GM12874 (cell line): ENCODE measurements around the gene SLC24A3.

Source experiments
- CTCF ChIP-seq: IDR thresholded peaks from 2 replicates; pipeline ENCODE4 v1.5.1; 2011; ENCODE audit warnings: low read depth, mild to moderate bottlenecking, control low read depth, low read length, moderate library complexity; ENCODE audit not compliant: insufficient read depth

Gene SLC24A3

GRCh38 chr20:19407736-19408135, 195.3 kb downstream of the SLC24A3 start:
- no peak for TF ChIP-seq CTCF

- no peak for TF ChIP-seq CTCF
These were observed 196.5 kb downstream of the SLC24A3 start for GRCh38 chr20:19408971-19409370.

- TF ChIP-seq CTCF = no peak
These were observed 199.4 kb downstream of the SLC24A3 start for GRCh38 chr20:19411811-19412210.

GRCh38 chr20:19412254-19412653, 199.8 kb downstream of the SLC24A3 start:
- TF ChIP-seq CTCF = no peak

GRCh38 chr20:19414600-19414999, 202.2 kb downstream of the SLC24A3 start:
- TF ChIP-seq CTCF = no peak

- TF ChIP-seq CTCF = no peak
These were observed 203.3 kb downstream of the SLC24A3 start for GRCh38 chr20:19415786-19416185.

GRCh38 chr20:19416627-19417026, 204.2 kb downstream of the SLC24A3 start:
- no peak for TF ChIP-seq CTCF

- no peak for TF ChIP-seq CTCF
These were observed 207.0 kb downstream of the SLC24A3 start for GRCh38 chr20:19419396-19419795.
